OCI-LY7 (cell line): ENCODE measurements around the gene CEP78. TPM values are rescaled to one million over a fixed set of nuclear protein-coding genes. Genes with fewer than 3 reads are reported as not detected.

ENCODE experiments used
- BruUV-seq: library from RNA; stranded (reverse); fragments of 400-500 nt; replicated peaks from 2 replicates; lab custom pipeline; 2021; lab: Mats Ljungman, UMichigan
- CTCF ChIA-PET: fragments of 300-600 bp; sonication (Branson Sonifier 250); formaldehyde crosslinking; loops from one replicate; lab custom pipeline; 2022; ENCODE audit warnings: antibody characterized with exemption; ENCODE audit not compliant: unreplicated experiment; lab: Charles Lee
- POLR2A ChIA-PET: fragments of 300-600 bp; sonication (Branson Sonifier 250); formaldehyde crosslinking; loops from one replicate; lab custom pipeline; 2022; ENCODE audit warnings: antibody characterized with exemption; lab: Charles Lee
- DNase-seq: peaks from one replicate; pipeline ENCODE4 v3.0.0-alpha.2; 2015; ENCODE audit warnings: low spot score
- H2AFZ ChIP-seq: fragments of 200-600 bp; sonication (generic), shearing (Covaris generic); 2 replicates; pipeline ENCODE4 v1.6.1; 2014; ENCODE audit warnings: mild to moderate bottlenecking, antibody characterized with exemption, low read length, moderate library complexity
- H3K27ac ChIP-seq: fragments of 200-600 bp; sonication (generic); 2 replicates; pipeline ENCODE4 v1.5.1; 2014; ENCODE audit warnings: mixed run types, low read depth, mild to moderate bottlenecking, moderate library complexity, low read length, inconsistent platforms; ENCODE audit not compliant: poor library complexity, severe bottlenecking
- H3K36me3 ChIP-seq: fragments of 200-600 bp; sonication (generic); 2 replicates; pipeline ENCODE4 v1.6.1; 2014; ENCODE audit warnings: mild to moderate bottlenecking, antibody characterized with exemption, low read length, moderate library complexity, mixed read lengths; ENCODE audit not compliant: insufficient read depth
- H3K4me1 ChIP-seq: fragments of 200-600 bp; sonication (generic); 2 replicates; pipeline ENCODE4 v1.5.1; 2014; ENCODE audit warnings: mild to moderate bottlenecking, low read length; ENCODE audit not compliant: insufficient read depth, poor library complexity, severe bottlenecking
- H3K4me2 ChIP-seq: fragments of 200-600 bp; sonication (generic); 2 replicates; pipeline ENCODE4 v1.6.1; 2014; ENCODE audit warnings: mild to moderate bottlenecking, low read length
- H3K4me3 ChIP-seq: fragments of 200-600 bp; sonication (generic); 2 replicates; pipeline ENCODE4 v1.5.1; 2014; ENCODE audit warnings: mild to moderate bottlenecking, low read depth, low read length; ENCODE audit not compliant: poor library complexity, severe bottlenecking
- H3K79me2 ChIP-seq: fragments of 200-600 bp; sonication (generic); 2 replicates; pipeline ENCODE4 v1.6.1; 2016; ENCODE audit warnings: low read depth, mild to moderate bottlenecking, low read length, moderate library complexity, mixed read lengths; ENCODE audit not compliant: insufficient read depth
- H3K9me2 ChIP-seq: fragments of 200-600 bp; sonication (generic); 2 replicates; pipeline ENCODE4 v1.6.1; 2016; ENCODE audit warnings: mild to moderate bottlenecking, low read length, mixed read lengths; ENCODE audit not compliant: insufficient read depth
- H3K9me3 ChIP-seq: fragments of 200-600 bp; sonication (generic); 2 replicates; pipeline ENCODE4 v1.6.1; 2014; ENCODE audit warnings: mild to moderate bottlenecking, mixed run types, low read length, mixed read lengths
- H4K20me1 ChIP-seq: fragments of 200-600 bp; sonication (generic); 2 replicates; pipeline ENCODE4 v1.6.1; 2014; ENCODE audit warnings: mild to moderate bottlenecking, antibody characterized with exemption, low read length, moderate library complexity, mixed read lengths; ENCODE audit not compliant: insufficient read depth
- EZH2phosphoT487 ChIP-seq: fragments of 200-600 bp; sonication (generic); IDR thresholded peaks from 2 replicates; pipeline ENCODE4 v1.6.1; 2018; ENCODE audit warnings: low read depth, borderline replicate concordance, mild to moderate bottlenecking, mixed run types, antibody characterized with exemption, low read length, moderate library complexity, mixed read lengths
- intact Hi-C: fragments of 100-400 bp; cut with micrococcal nuclease; formaldehyde crosslinking; loops from one replicate; pipeline ENCODE4 v1.10.0; 2022; ENCODE audit not compliant: unreplicated experiment
- total RNA-seq, 2 experiments: library from RNA; depleted of rRNA in 1 of 2; stranded (reverse); fragments of >200 nt in 1 of 2; shearing (Covaris generic) in 1 of 2; gene quantifications; 2 replicates each; pipeline ENCODE4 v1.2.3, GENCODE V29; 2014 to 2022
- TF ChIP-seq, protein P1 (sequence below): fragments of 200-600 bp; sonication (generic); conservative IDR thresholded peaks from 2 replicates; pipeline ENCODE4 v1.5.1; 2014; ENCODE audit warnings: mild to moderate bottlenecking, antibody characterized with exemption, low read length, moderate library complexity, mixed read lengths

The CEP78 gene
- total RNA-seq, 2 experiments from 2014 or later: 49.5 to 59.3 TPM

DNA sequence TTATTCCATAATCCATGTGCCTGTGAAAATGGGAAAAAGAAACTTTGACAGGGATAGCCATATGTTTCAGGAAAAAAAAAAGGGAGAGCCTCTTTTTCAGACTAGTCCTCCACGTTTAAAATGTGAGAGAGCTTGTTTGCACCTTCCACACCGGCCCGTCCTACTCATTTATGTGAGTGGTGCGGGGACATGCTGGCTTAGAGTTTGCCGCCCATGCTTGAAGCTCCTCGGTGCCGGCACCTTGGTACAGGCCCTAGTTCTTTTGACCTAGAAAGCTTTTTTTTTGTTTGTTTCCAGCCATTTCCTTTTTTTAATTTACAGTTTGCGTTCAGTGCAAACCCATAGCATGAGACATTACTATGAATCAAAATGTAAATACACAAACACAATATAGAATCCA, 88.8 kb downstream of the CEP78 start:
- ChIA-PET POLR2A (interaction anchor here (0.5 kb wide), 1 partner anchor 24 kb away, joined by 3 read pairs; no protein-coding TSS in a partner anchor), CTCF (no interaction called here)
- no peaks in the 10 kb centered on the region for H3K9me2 ChIP-seq
- no peak overlapping the region for H3K27ac ChIP-seq
- no peaks in the 10 kb centered on the region for H4K20me1 ChIP-seq
- no peaks in the 10 kb centered on the region for H3K79me2 ChIP-seq
- no TSS peak for BruUV-seq
- H3K4me3 ChIP-seq: no peak overlapping the region
- H3K9me3 ChIP-seq: no peaks in the 10 kb centered on the region
- intact Hi-C loops: no loop called here
- H3K4me1 ChIP-seq: no peaks in the 10 kb centered on the region
- H3K36me3 ChIP-seq: peaks cover 90% of the 10 kb centered on the region
- H3K4me2 ChIP-seq: no peak overlapping the region
- TF ChIP-seq, protein P1, sequence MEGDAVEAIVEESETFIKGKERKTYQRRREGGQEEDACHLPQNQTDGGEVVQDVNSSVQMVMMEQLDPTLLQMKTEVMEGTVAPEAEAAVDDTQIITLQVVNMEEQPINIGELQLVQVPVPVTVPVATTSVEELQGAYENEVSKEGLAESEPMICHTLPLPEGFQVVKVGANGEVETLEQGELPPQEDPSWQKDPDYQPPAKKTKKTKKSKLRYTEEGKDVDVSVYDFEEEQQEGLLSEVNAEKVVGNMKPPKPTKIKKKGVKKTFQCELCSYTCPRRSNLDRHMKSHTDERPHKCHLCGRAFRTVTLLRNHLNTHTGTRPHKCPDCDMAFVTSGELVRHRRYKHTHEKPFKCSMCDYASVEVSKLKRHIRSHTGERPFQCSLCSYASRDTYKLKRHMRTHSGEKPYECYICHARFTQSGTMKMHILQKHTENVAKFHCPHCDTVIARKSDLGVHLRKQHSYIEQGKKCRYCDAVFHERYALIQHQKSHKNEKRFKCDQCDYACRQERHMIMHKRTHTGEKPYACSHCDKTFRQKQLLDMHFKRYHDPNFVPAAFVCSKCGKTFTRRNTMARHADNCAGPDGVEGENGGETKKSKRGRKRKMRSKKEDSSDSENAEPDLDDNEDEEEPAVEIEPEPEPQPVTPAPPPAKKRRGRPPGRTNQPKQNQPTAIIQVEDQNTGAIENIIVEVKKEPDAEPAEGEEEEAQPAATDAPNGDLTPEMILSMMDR: no peak
- no peak for TF ChIP-seq EZH2phosphoT487
- no peak for DNase-seq
- H2AFZ ChIP-seq: no peak overlapping the region

DNA sequence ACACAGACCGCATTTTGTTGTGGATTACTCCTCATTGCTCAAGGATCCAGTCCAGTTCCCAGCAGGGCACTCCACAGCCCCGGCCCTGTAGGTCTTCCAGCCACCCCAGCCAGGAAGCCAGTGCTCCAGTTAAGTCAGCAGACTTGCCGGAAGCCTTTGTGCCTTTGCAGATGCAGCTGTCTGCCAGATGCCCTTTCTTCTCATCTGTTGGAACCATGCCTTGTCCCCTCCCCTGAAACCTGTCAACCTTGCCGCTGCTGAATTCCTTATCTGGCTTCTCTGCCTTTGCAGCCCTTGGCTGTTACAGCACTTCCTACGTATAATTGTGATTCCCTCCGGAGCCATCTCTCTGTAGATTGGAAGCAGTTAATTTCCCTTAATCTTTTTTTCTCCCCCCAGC, 89.5 kb downstream of the CEP78 start:
- Histone ChIP-seq H3K9me2 (no peaks in the 10 kb centered on the region), H3K4me1 (no peaks in the 10 kb centered on the region), H2AFZ (no peak overlapping the region), H3K79me2 (no peaks in the 10 kb centered on the region), H3K4me3 (no peak overlapping the region), H3K36me3 (peaks cover 90% of the 10 kb centered on the region), H4K20me1 (no peaks in the 10 kb centered on the region), H3K27ac (no peak overlapping the region), H3K4me2 (no peak overlapping the region), H3K9me3 (no peaks in the 10 kb centered on the region)
- TF ChIP-seq EZH2phosphoT487: no peak
- TF ChIP-seq, protein P1: no peak
- no peak for DNase-seq
- intact Hi-C loops: no loop called here
- ChIA-PET CTCF (no interaction called here), POLR2A (interaction anchor here (0.5 kb wide), 1 partner anchor 25 kb away, joined by 3 read pairs; no protein-coding TSS in a partner anchor)
- no TSS peak for BruUV-seq

DNA sequence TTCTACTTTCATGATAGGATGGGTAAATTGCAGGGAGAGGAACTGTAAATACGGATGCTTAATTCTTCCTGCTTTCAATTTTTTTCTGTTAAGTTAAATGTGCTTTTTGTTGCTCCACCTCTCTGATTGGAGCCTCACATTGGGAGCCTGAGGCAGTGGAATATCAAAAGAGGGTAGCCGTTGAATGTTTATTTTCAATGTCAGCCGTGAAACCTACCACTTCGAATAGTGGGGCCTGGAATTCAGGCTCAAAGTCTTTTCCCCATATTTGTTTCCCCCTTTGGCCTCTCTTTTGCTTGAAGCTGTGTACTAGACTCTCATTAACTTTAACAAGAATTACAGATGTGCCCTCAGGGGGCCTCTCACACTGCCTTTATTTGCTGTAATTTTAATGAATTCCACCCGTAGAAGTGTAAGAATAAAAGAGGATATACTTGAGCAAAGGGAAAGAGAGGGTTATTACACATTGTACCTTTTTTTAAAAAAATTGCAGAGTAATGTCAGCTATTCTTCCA, 90.0 kb downstream of the CEP78 start:
- Histone ChIP-seq H3K9me3 (no peaks in the 10 kb centered on the region), H3K36me3 (peaks cover 90% of the 10 kb centered on the region), H3K4me1 (no peaks in the 10 kb centered on the region), H3K79me2 (no peaks in the 10 kb centered on the region), H3K4me3 (no peak overlapping the region), H3K4me2 (no peak overlapping the region), H3K27ac (no peak overlapping the region), H3K9me2 (no peaks in the 10 kb centered on the region), H2AFZ (no peak overlapping the region), H4K20me1 (no peaks in the 10 kb centered on the region)
- no TSS peak for BruUV-seq
- TF ChIP-seq, protein P1: no peak
- TF ChIP-seq EZH2phosphoT487: no peak
- ChIA-PET POLR2A (interaction anchor here (0.8 kb wide), 1 partner anchor 37 kb away, joined by 3 read pairs; no protein-coding TSS in a partner anchor), CTCF (no interaction called here)
- intact Hi-C loops: no loop called here
- no peak for DNase-seq
